T-helper 2 cell treated with Interferon-gamma antibody and Interleukin-4, amounts not matched to agents 100 ng/mL and 5 ng/mL, for 36 hours (primary cell): ENCODE data around the gene NINJ2. TPM values are rescaled to one million over a fixed set of nuclear protein-coding genes. Genes with fewer than 3 reads are reported as not detected.

Source experiments
- intact Hi-C: fragments of 100-400 bp; cut with micrococcal nuclease; formaldehyde crosslinking; loops from one replicate; pipeline ENCODE4 v1.15.1; 2023
- total RNA-seq: library from RNA; stranded (reverse); gene quantifications from 2 replicates; pipeline ENCODE4 v1.2.3, GENCODE V29; 2022

Gene NINJ2
- total RNA-seq, 1 donor from 2014 or later: 8.6 TPM

- intact Hi-C loops: no loop called here
These were observed 71.8 kb downstream of the NINJ2 start for GRCh38 chr12:591167-592023.

GRCh38 chr12:590206-590750 lies 73.0 kb downstream of the NINJ2 start:
- intact Hi-C loops: no loop called here

- intact Hi-C loops: no loop called here
These were observed 74.6 kb downstream of the NINJ2 start for GRCh38 chr12:588646-589045.

- intact Hi-C loops: no loop called here
These were observed 75.3 kb downstream of the NINJ2 start for GRCh38 chr12:588024-588322.

GRCh38 chr12:587132-588023 lies 75.9 kb downstream of the NINJ2 start:
- intact Hi-C loops: no loop called here

- intact Hi-C loops: no loop called here
These were observed 76.8 kb downstream of the NINJ2 start for GRCh38 chr12:586318-587071.

- intact Hi-C loops: no loop called here
These were observed 77.9 kb downstream of the NINJ2 start for GRCh38 chr12:585062-586061.

GRCh38 chr12:583251-583869 lies 79.9 kb downstream of the NINJ2 start:
- intact Hi-C loops: no loop called here

- intact Hi-C loops: no loop called here
These were observed 81.5 kb downstream of the NINJ2 start for GRCh38 chr12:581746-582145.

GRCh38 chr12:581321-581720 lies 81.9 kb downstream of the NINJ2 start:
- intact Hi-C loops: no loop called here

GRCh38 chr12:580813-581212 lies 82.4 kb downstream of the NINJ2 start:
- intact Hi-C loops: no loop called here

GRCh38 chr12:579420-580110 lies 83.7 kb downstream of the NINJ2 start:
- intact Hi-C loops: loop anchor here (5.0 kb wide), 1 partner anchor 63 kb away; no protein-coding TSS in a partner anchor

- intact Hi-C loops: loop anchor here (5.0 kb wide), 1 partner anchor 63 kb away; no protein-coding TSS in a partner anchor
These were observed 84.4 kb downstream of the NINJ2 start for GRCh38 chr12:578748-579419.

- intact Hi-C loops: loop anchor here (2.0 to 5.0 kb wide), 3 partner anchors 53 to 237 kb away; no protein-coding TSS in a partner anchor
These were observed 85.1 kb downstream of the NINJ2 start for GRCh38 chr12:577994-578747.

GRCh38 chr12:576615-577110 lies 86.6 kb downstream of the NINJ2 start:
- intact Hi-C loops: loop anchor here (1.0 to 5.0 kb wide), 4 partner anchors 54 to 238 kb away; no protein-coding TSS in a partner anchor

- intact Hi-C loops: loop anchor here (1.0 to 5.0 kb wide), 4 partner anchors 55 to 239 kb away; no protein-coding TSS in a partner anchor
These were observed 87.2 kb downstream of the NINJ2 start for GRCh38 chr12:575948-576614.

GRCh38 chr12:575129-575502 lies 88.1 kb downstream of the NINJ2 start:
- intact Hi-C loops: loop anchor here (5.0 kb wide), 1 partner anchor 67 kb away; no protein-coding TSS in a partner anchor
